ENCODE data around the gene SAAL1. TPM values are rescaled to one million over a fixed set of nuclear protein-coding genes. Genes with fewer than 3 reads are reported as not detected.

The SAAL1 gene
- total RNA-seq, 2 experiments from 2014 or later = 32.2 to 52.3 TPM

GRCh38 chr11:18071098-18071705, 34.7 kb downstream of the SAAL1 start:
- no peaks in the 10 kb centered on the region for H4K20me1 ChIP-seq (ENCODE audit: insufficient read depth, low read length)
- H2AFZ ChIP-seq (ENCODE audit: low read length) = no peak overlapping the region
- H3K79me2 ChIP-seq (ENCODE audit: insufficient read depth, low read depth, low read length) = no peaks in the 10 kb centered on the region
- H3K4me3 ChIP-seq (ENCODE audit: low read depth, low read length, poor library complexity, severe bottlenecking) = no peak overlapping the region
- H3K36me3 ChIP-seq (ENCODE audit: insufficient read depth, low read length) = peaks cover 4% of the 10 kb centered on the region; the same call in 1 of the 2 replicates
- no peak overlapping the region for H3K27ac ChIP-seq (ENCODE audit: low read depth, low read length, poor library complexity, severe bottlenecking)
- ChIA-PET CTCF (ENCODE audit: unreplicated experiment) (no interaction called here), POLR2A (no interaction called here)
- intact Hi-C loops (cut with micrococcal nuclease; ENCODE audit: unreplicated experiment) = no loop called here
- H3K9me2 ChIP-seq (ENCODE audit: insufficient read depth, low read length) = no peaks in the 10 kb centered on the region
- no TSS peak for BruUV-seq (replicated peaks)
- no peak overlapping the region for H3K4me2 ChIP-seq (ENCODE audit: low read length)
- H3K4me1 ChIP-seq (ENCODE audit: insufficient read depth, low read length, poor library complexity, severe bottlenecking) = no peaks in the 10 kb centered on the region
- DNase-seq (ENCODE audit: low spot score) = no peak
- H3K9me3 ChIP-seq (ENCODE audit: low read length) = no peaks in the 10 kb centered on the region
- TF ChIP-seq, protein P1, sequence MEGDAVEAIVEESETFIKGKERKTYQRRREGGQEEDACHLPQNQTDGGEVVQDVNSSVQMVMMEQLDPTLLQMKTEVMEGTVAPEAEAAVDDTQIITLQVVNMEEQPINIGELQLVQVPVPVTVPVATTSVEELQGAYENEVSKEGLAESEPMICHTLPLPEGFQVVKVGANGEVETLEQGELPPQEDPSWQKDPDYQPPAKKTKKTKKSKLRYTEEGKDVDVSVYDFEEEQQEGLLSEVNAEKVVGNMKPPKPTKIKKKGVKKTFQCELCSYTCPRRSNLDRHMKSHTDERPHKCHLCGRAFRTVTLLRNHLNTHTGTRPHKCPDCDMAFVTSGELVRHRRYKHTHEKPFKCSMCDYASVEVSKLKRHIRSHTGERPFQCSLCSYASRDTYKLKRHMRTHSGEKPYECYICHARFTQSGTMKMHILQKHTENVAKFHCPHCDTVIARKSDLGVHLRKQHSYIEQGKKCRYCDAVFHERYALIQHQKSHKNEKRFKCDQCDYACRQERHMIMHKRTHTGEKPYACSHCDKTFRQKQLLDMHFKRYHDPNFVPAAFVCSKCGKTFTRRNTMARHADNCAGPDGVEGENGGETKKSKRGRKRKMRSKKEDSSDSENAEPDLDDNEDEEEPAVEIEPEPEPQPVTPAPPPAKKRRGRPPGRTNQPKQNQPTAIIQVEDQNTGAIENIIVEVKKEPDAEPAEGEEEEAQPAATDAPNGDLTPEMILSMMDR (conservative IDR thresholded peaks at IDR 0.05; ENCODE audit: low read length) = no peak
- no peak for TF ChIP-seq EZH2phosphoT487 (IDR thresholded peaks at IDR 0.05; ENCODE audit: borderline replicate concordance, low read depth, low read length)

GRCh38 chr11:18067372-18067771, 38.5 kb downstream of the SAAL1 start:
- intact Hi-C loops (cut with micrococcal nuclease; ENCODE audit: unreplicated experiment) = no loop called here
- no peaks in the 10 kb centered on the region for H3K36me3 ChIP-seq (ENCODE audit: insufficient read depth, low read length)
- no peak overlapping the region for H3K27ac ChIP-seq (ENCODE audit: low read depth, low read length, poor library complexity, severe bottlenecking)
- peaks cover 11% of the 10 kb centered on the region for H3K4me1 ChIP-seq (ENCODE audit: insufficient read depth, low read length, poor library complexity, severe bottlenecking)
- H3K9me3 ChIP-seq (ENCODE audit: low read length) = no peaks in the 10 kb centered on the region
- ChIA-PET POLR2A (interaction anchor here (1.2 kb wide), 1 partner anchor 9 kb away, joined by 5 read pairs; no protein-coding TSS in a partner anchor), CTCF (ENCODE audit: unreplicated experiment) (no interaction called here)
- TF ChIP-seq EZH2phosphoT487 (IDR thresholded peaks at IDR 0.05; ENCODE audit: borderline replicate concordance, low read depth, low read length) = no peak
- TF ChIP-seq, protein P1 (conservative IDR thresholded peaks at IDR 0.05; ENCODE audit: low read length) = no peak
- no peaks in the 10 kb centered on the region for H3K79me2 ChIP-seq (ENCODE audit: insufficient read depth, low read depth, low read length)
- no peaks in the 10 kb centered on the region for H4K20me1 ChIP-seq (ENCODE audit: insufficient read depth, low read length)
- BruUV-seq (replicated peaks) = no TSS peak
- H2AFZ ChIP-seq (ENCODE audit: low read length) = no peak overlapping the region
- H3K4me3 ChIP-seq (ENCODE audit: low read depth, low read length, poor library complexity, severe bottlenecking) = no peak overlapping the region
- H3K9me2 ChIP-seq (ENCODE audit: insufficient read depth, low read length) = no peaks in the 10 kb centered on the region
- H3K4me2 ChIP-seq (ENCODE audit: low read length) = no peak overlapping the region
- DNase-seq (ENCODE audit: low spot score) = no peak

DNA sequence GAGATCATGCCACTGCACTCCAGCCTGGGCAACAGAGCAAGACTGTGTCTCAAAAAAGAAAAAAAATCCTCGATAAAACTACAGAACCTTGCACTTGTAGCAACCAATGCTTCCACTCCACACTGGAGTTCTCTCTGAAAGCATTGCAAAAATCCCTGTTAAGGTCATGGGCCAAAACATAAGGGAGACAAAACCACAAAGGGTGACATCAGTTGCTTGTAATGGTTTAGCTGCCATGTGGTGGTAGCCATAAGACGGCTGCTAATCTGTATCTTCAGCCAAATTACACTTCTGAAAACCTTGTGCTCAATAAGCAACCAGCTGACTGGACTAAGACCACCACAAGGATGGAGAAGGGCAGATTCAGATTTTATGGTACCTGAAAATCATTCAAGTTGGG, 39.3 kb downstream of the SAAL1 start:
- H3K27ac ChIP-seq (ENCODE audit: low read depth, low read length, poor library complexity, severe bottlenecking) = no peak overlapping the region
- CTCF ChIA-PET (ENCODE audit: unreplicated experiment) = no interaction called here
- intact Hi-C loops (cut with micrococcal nuclease; ENCODE audit: unreplicated experiment) = no loop called here
- TF ChIP-seq EZH2phosphoT487 (IDR thresholded peaks at IDR 0.05; ENCODE audit: borderline replicate concordance, low read depth, low read length) = no peak
- TF ChIP-seq, protein P1 (conservative IDR thresholded peaks at IDR 0.05; ENCODE audit: low read length) = no peak
- H3K36me3 ChIP-seq (ENCODE audit: insufficient read depth, low read length) = no peaks in the 10 kb centered on the region
- H3K9me2 ChIP-seq (ENCODE audit: insufficient read depth, low read length) = no peaks in the 10 kb centered on the region
- H3K9me3 ChIP-seq (ENCODE audit: low read length) = no peaks in the 10 kb centered on the region
- H2AFZ ChIP-seq (ENCODE audit: low read length) = no peak overlapping the region
- BruUV-seq (replicated peaks) = no TSS peak
- POLR2A ChIA-PET = interaction anchor here (1.2 kb wide), 1 partner anchor 9 kb away, joined by 5 read pairs; no protein-coding TSS in a partner anchor
- no peak overlapping the region for H3K4me3 ChIP-seq (ENCODE audit: low read depth, low read length, poor library complexity, severe bottlenecking)
- no peaks in the 10 kb centered on the region for H3K79me2 ChIP-seq (ENCODE audit: insufficient read depth, low read depth, low read length)
- no peak overlapping the region for H3K4me2 ChIP-seq (ENCODE audit: low read length)
- H4K20me1 ChIP-seq (ENCODE audit: insufficient read depth, low read length) = no peaks in the 10 kb centered on the region
- H3K4me1 ChIP-seq (ENCODE audit: insufficient read depth, low read length, poor library complexity, severe bottlenecking) = peaks cover 11% of the 10 kb centered on the region
- no peak for DNase-seq (ENCODE audit: low spot score)
